GM18873 (cell line): ENCODE results near the gene SYNDIG1.

Source experiments
- ATAC-seq: cut with Tn5 transposase; IDR thresholded peaks from one replicate; pipeline ENCODE4 v1.9.1; 2021; ENCODE audit warnings: mild to moderate bottlenecking, moderate library complexity, moderate number of reproducible peaks; ENCODE audit not compliant: unreplicated experiment, low FRiP score

SYNDIG1 gene

GRCh38 chr20:24547967-24548366 lies 78.5 kb downstream of the SYNDIG1 start:
- no peak for ATAC-seq

- no peak for ATAC-seq
Observed at GRCh38 chr20:24559114-24559732, 89.8 kb downstream of the SYNDIG1 start.

- no peak for ATAC-seq
Observed at GRCh38 chr20:24560571-24561491, 91.4 kb downstream of the SYNDIG1 start.

- no peak for ATAC-seq
Observed at GRCh38 chr20:24565835-24566351, 96.5 kb downstream of the SYNDIG1 start.

- ATAC-seq = no peak
Observed at GRCh38 chr20:24566656-24567055, 97.2 kb downstream of the SYNDIG1 start.

GRCh38 chr20:24567508-24567907 lies 98.1 kb downstream of the SYNDIG1 start:
- ATAC-seq = no peak

GRCh38 chr20:24568842-24569241 lies 99.4 kb downstream of the SYNDIG1 start:
- ATAC-seq = no peak

GRCh38 chr20:24571159-24571558 lies 101.7 kb downstream of the SYNDIG1 start:
- ATAC-seq = no peak

GRCh38 chr20:24572140-24572539 lies 102.7 kb downstream of the SYNDIG1 start:
- no peak for ATAC-seq

- no peak for ATAC-seq
Observed at GRCh38 chr20:24572862-24573261, 103.4 kb downstream of the SYNDIG1 start.

- ATAC-seq = no peak
Observed at GRCh38 chr20:24573557-24573956, 104.1 kb downstream of the SYNDIG1 start.

- ATAC-seq = no peak
Observed at GRCh38 chr20:24574307-24574706, 104.9 kb downstream of the SYNDIG1 start.

- ATAC-seq = no peak
Observed at GRCh38 chr20:24574797-24575196, 105.4 kb downstream of the SYNDIG1 start.

- no peak for ATAC-seq
Observed at GRCh38 chr20:24575811-24576210, 106.4 kb downstream of the SYNDIG1 start.

GRCh38 chr20:24576447-24576846 lies 107.0 kb downstream of the SYNDIG1 start:
- ATAC-seq = no peak

GRCh38 chr20:24577271-24577909 lies 108.0 kb downstream of the SYNDIG1 start:
- ATAC-seq = no peak

GRCh38 chr20:24578567-24579415 lies 109.4 kb downstream of the SYNDIG1 start:
- no peak for ATAC-seq

- no peak for ATAC-seq
Observed at GRCh38 chr20:24579475-24579874, 110.0 kb downstream of the SYNDIG1 start.

GRCh38 chr20:24580006-24580405 lies 110.6 kb downstream of the SYNDIG1 start:
- no peak for ATAC-seq

- ATAC-seq = no peak
Observed at GRCh38 chr20:24580855-24581254, 111.4 kb downstream of the SYNDIG1 start.
